Measurements from ENCODE around the gene CCDC88C.

CCDC88C gene

DNA sequence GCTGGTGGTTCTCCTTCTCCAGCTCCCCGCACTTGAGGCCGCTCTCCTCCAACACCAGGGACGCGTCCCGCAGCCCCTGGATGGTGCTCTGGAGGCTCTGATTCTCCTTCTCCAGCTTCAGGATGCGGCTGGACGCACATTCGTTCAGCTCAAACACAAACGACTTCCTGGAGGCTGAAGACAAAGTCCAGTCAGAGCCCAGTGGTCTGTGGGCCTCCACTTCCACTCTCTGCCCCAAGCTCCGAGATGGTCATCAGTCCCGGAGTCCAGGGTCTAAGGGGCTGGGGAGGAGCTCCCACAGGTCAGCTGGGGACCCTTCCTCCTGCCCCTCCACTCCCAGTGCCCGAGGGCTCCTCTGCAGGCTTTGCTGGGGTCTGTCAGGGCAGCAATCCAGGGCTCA, 96.5 kb downstream of the CCDC88C start:
- Histone ChIP-seq H3K27ac (ENCODE audit: poor library complexity, severe bottlenecking) (no peak overlapping the region), H3K9me3 (ENCODE audit: severe bottlenecking) (no peaks in the 10 kb centered on the region), H3K4me1 (ENCODE audit: insufficient read depth, poor library complexity, severe bottlenecking) (peaks cover 12% of the 10 kb centered on the region), H3K27me3 (ENCODE audit: insufficient read depth, poor library complexity, severe bottlenecking) (no peaks in the 10 kb centered on the region), H3K4me3 (ENCODE audit: severe bottlenecking) (no peak overlapping the region), H3K36me3 (ENCODE audit: low read depth) (peaks cover 58% of the 10 kb centered on the region)
- TF ChIP-seq CTCF (IDR thresholded peaks at IDR 0.05; ENCODE audit: poor library complexity, severe bottlenecking), result no peak
- ATAC-seq (ENCODE audit: low read depth) (no peak), DNase-seq (ENCODE audit: low spot score) (no peak)

- Histone ChIP-seq H3K27me3 (ENCODE audit: insufficient read depth, poor library complexity, severe bottlenecking) (no peaks in the 10 kb centered on the region), H3K27ac (ENCODE audit: poor library complexity, severe bottlenecking) (no peak overlapping the region), H3K4me1 (ENCODE audit: insufficient read depth, poor library complexity, severe bottlenecking) (peaks cover 12% of the 10 kb centered on the region), H3K4me3 (ENCODE audit: severe bottlenecking) (no peak overlapping the region), H3K36me3 (ENCODE audit: low read depth) (peaks cover 66% of the 10 kb centered on the region), H3K9me3 (ENCODE audit: severe bottlenecking) (no peaks in the 10 kb centered on the region)
- no peak for TF ChIP-seq CTCF (IDR thresholded peaks at IDR 0.05; ENCODE audit: poor library complexity, severe bottlenecking)
- DNase-seq (ENCODE audit: low spot score) (no peak), ATAC-seq (ENCODE audit: low read depth) (no peak)
Observed at GRCh38 chr14:91320266-91320665, 97.4 kb downstream of the CCDC88C start.

GRCh38 chr14:91318911-91319310, 98.7 kb downstream of the CCDC88C start:
- H3K9me3 ChIP-seq (ENCODE audit: severe bottlenecking), result no peaks in the 10 kb centered on the region
- no peaks in the 10 kb centered on the region for H3K27me3 ChIP-seq (ENCODE audit: insufficient read depth, poor library complexity, severe bottlenecking)
- no peak for DNase-seq (ENCODE audit: low spot score)
- H3K4me3 ChIP-seq (ENCODE audit: severe bottlenecking), result no peak overlapping the region
- peaks cover 65% of the 10 kb centered on the region for H3K36me3 ChIP-seq (ENCODE audit: low read depth)
- H3K27ac ChIP-seq (ENCODE audit: poor library complexity, severe bottlenecking), result no peak overlapping the region
- TF ChIP-seq CTCF (IDR thresholded peaks at IDR 0.05; ENCODE audit: poor library complexity, severe bottlenecking), result no peak
- H3K4me1 ChIP-seq (ENCODE audit: insufficient read depth, poor library complexity, severe bottlenecking), result peaks cover 12% of the 10 kb centered on the region
- no peak for ATAC-seq (ENCODE audit: low read depth)

- TF ChIP-seq CTCF (IDR thresholded peaks at IDR 0.05; ENCODE audit: poor library complexity, severe bottlenecking), result peak; percentile 51
- peaks cover 57% of the 10 kb centered on the region for H3K36me3 ChIP-seq (ENCODE audit: low read depth)
- ATAC-seq (ENCODE audit: low read depth) (peak; percentile 82), DNase-seq (ENCODE audit: low spot score) (no peak)
- peaks cover 12% of the 10 kb centered on the region for H3K4me1 ChIP-seq (ENCODE audit: insufficient read depth, poor library complexity, severe bottlenecking)
- H3K4me3 ChIP-seq (ENCODE audit: severe bottlenecking), result no peak overlapping the region
- no peaks in the 10 kb centered on the region for H3K27me3 ChIP-seq (ENCODE audit: insufficient read depth, poor library complexity, severe bottlenecking)
- peak overlapping the region; percentile 49 for H3K27ac ChIP-seq (ENCODE audit: poor library complexity, severe bottlenecking)
- no peaks in the 10 kb centered on the region for H3K9me3 ChIP-seq (ENCODE audit: severe bottlenecking)
Observed at GRCh38 chr14:91317381-91318308, 100.0 kb downstream of the CCDC88C start.

GRCh38 chr14:91316761-91317160, 100.9 kb downstream of the CCDC88C start:
- no peak for TF ChIP-seq CTCF (IDR thresholded peaks at IDR 0.05; ENCODE audit: poor library complexity, severe bottlenecking)
- DNase-seq (ENCODE audit: low spot score), result no peak
- Histone ChIP-seq H3K4me1 (ENCODE audit: insufficient read depth, poor library complexity, severe bottlenecking) (peaks cover 12% of the 10 kb centered on the region), H3K27me3 (ENCODE audit: insufficient read depth, poor library complexity, severe bottlenecking) (no peaks in the 10 kb centered on the region), H3K9me3 (ENCODE audit: severe bottlenecking) (no peaks in the 10 kb centered on the region), H3K4me3 (ENCODE audit: severe bottlenecking) (no peak overlapping the region), H3K36me3 (ENCODE audit: low read depth) (peaks cover 58% of the 10 kb centered on the region), H3K27ac (ENCODE audit: poor library complexity, severe bottlenecking) (peak overlapping the region; percentile 49)
- no peak for ATAC-seq (ENCODE audit: low read depth)

Data from RWPE2 (cell line).